ENCODE data around the gene ARL15. TPM values are rescaled to one million over a fixed set of nuclear protein-coding genes. Genes with fewer than 3 reads are reported as not detected.

The ARL15 gene
- total and polyA plus RNA-seq, 9 of the 15 experiments (the other 6 are each of a cell fraction or from before 2014, with no cell fraction given): 18.5 to 80.4 (median 57.0) TPM

- in situ Hi-C loops (cut with MboI): no loop called here
- POLR2A ChIA-PET: interaction anchor here (0.6 kb wide), 1 partner anchor 9 kb away, joined by 3 read pairs; no protein-coding TSS in a partner anchor
- no peak overlapping the region for H2AFZ ChIP-seq (ENCODE audit: low read depth, low read length)
- H3K9ac ChIP-seq (ENCODE audit: insufficient read depth in 1 of 2, low read depth in 2 of 2, low read length in 2 of 2): no peak overlapping the region
- H4K20me1 ChIP-seq (replicated peaks; ENCODE audit: control insufficient read depth, insufficient read depth, low read length): no peaks in the 10 kb centered on the region
- no TSS peak for BruUV-seq (replicated peaks)
- FAIRE-seq (no peak), DNase-seq (ENCODE audit: extremely low read depth in 1 of 4, low spot score in 3 of 4) (no peak), ATAC-seq (no peak)
- H3K79me2 ChIP-seq (ENCODE audit: control insufficient read depth, insufficient read depth, low read length): no peaks in the 10 kb centered on the region
- no peaks in the 10 kb centered on the region; the same call in 2 of the 3 replicates for H3K36me3 ChIP-seq (ENCODE audit: control insufficient read depth, insufficient read depth, low read length)
- H3K27me3 ChIP-seq (ENCODE audit: control insufficient read depth in 2 of 2, insufficient read depth in 2 of 2, low read length in 2 of 2): no peaks in the 10 kb centered on the region
- no peaks in the 10 kb centered on the region for H3K9me3 ChIP-seq (replicated peaks; ENCODE audit: control insufficient read depth, insufficient read depth, low read depth, low read length)
- H3K4me1 ChIP-seq (replicated peaks in 1 of 2; ENCODE audit: control insufficient read depth in 2 of 2, insufficient read depth in 2 of 2, low read length in 2 of 2): peaks cover 0 to 8% of the 10 kb centered on the region in 2 experiments; a peak in 1 of 5 replicates
- no peak overlapping the region for H3K4me3 ChIP-seq
- H3K9me1 ChIP-seq (ENCODE audit: control insufficient read depth, insufficient read depth, low read length): no peaks in the 10 kb centered on the region
- WGBS (ENCODE audit: insufficient coverage, low coverage, missing lambda C conversion rate): 67% methylated on average over 1 of the region's 1 CpG
- no peak overlapping the region for H3K4me2 ChIP-seq (ENCODE audit: insufficient read depth, low read length)
- TF ChIP-seq AFF1 (IDR thresholded peaks at IDR 0.05; ENCODE audit: low read depth in 1 of 2, partially characterized antibody in 2 of 2): no peak
- TF ChIP-seq ZNF174 (CRISPR knock-in tag; IDR thresholded peaks at IDR 0.05): no peak
- TF ChIP-seq E2F3 (CRISPR knock-in tag; IDR thresholded peaks at IDR 0.05): no peak
- TF ChIP-seq ZNF511 (CRISPR knock-in tag; IDR thresholded peaks at IDR 0.05): no peak
- TF ChIP-seq XRCC3 (IDR thresholded peaks at IDR 0.05): no peak
- no peak for TF ChIP-seq HDAC2 (IDR thresholded peaks at IDR 0.05)
- TF ChIP-seq SMARCE1 (IDR thresholded peaks at IDR 0.05): no peak
- TF ChIP-seq SETDB1 (IDR thresholded peaks at IDR 0.05; ENCODE audit: low read length): no peak
- no peak for TF ChIP-seq SRSF9 (IDR thresholded peaks at IDR 0.05; ENCODE audit: borderline replicate concordance, low read depth, low read length)
- TF ChIP-seq ZNF586 (CRISPR knock-in tag; conservative IDR thresholded peaks at IDR 0.05): no peak
- no peak for TF ChIP-seq ZNF778 (CRISPR knock-in tag; IDR thresholded peaks at IDR 0.05)
- no peak for TF ChIP-seq TCF7 (IDR thresholded peaks at IDR 0.05; ENCODE audit: borderline replicate concordance)
- no peak for TF ChIP-seq MCM3 (IDR thresholded peaks at IDR 0.05)
- no peak for TF ChIP-seq CTCF (IDR thresholded peaks at IDR 0.05 in 2 of 3, conservative IDR thresholded peaks at IDR 0.05 in 1 of 3; ENCODE audit: insufficient read depth in 2 of 3, low read depth in 1 of 3, low read length in 3 of 3)
- no peak for TF ChIP-seq YBX1 (IDR thresholded peaks at IDR 0.05)
- TF ChIP-seq ZNF695 (CRISPR knock-in tag; IDR thresholded peaks at IDR 0.05): no peak
- TF ChIP-seq RFX7 (CRISPR knock-in tag; IDR thresholded peaks at IDR 0.05): no peak
- CTCF ChIA-PET (ENCODE audit: low intra/inter-chr PET ratio): no interaction called here
- intact Hi-C loops (cut with micrococcal nuclease): no loop called here
- no peak overlapping the region for H3K27ac ChIP-seq (ENCODE audit: extremely low read depth, low read depth, low read length)
Observed at GRCh38 chr5:53940921-53941320, 369.5 kb downstream of the ARL15 start.

Data from K562 (cell line).